ENCODE data around the gene MXRA8.

- TF ChIP-seq L3MBTL2 (conservative IDR thresholded peaks at IDR 0.05) (no peak), SUZ12 (IDR thresholded peaks at IDR 0.05) (no peak), TARDBP (IDR thresholded peaks at IDR 0.05) (no peak), NFRKB (IDR thresholded peaks at IDR 0.05) (no peak)
These were observed 23.5 kb downstream of the MXRA8 start for GRCh38 chr1:1334835-1335234.

All from HEK293T (cell line).